Measurements from ENCODE around the gene SASH1.

DNA sequence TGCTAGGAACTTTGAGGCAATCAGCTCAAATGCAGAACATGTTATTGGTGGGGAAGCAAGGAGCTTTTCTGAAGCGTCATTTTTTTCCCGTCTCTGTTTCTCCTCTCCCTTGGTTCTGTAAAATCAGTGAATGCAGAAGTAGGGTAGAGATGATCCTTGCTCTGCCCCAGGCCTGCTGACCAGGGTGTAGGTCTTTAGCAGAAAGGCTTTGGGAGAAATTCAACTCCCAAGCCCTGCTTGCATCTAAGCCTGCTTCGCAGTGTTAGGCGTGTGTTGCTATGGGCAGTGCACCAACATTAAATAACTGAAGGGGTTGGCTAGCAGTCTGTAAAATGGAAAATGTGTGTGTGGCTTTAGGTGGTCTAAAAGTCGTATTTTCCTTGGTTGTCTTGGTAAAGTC, 45.9 kb downstream of the SASH1 start:
- TF ChIP-seq, protein P1, sequence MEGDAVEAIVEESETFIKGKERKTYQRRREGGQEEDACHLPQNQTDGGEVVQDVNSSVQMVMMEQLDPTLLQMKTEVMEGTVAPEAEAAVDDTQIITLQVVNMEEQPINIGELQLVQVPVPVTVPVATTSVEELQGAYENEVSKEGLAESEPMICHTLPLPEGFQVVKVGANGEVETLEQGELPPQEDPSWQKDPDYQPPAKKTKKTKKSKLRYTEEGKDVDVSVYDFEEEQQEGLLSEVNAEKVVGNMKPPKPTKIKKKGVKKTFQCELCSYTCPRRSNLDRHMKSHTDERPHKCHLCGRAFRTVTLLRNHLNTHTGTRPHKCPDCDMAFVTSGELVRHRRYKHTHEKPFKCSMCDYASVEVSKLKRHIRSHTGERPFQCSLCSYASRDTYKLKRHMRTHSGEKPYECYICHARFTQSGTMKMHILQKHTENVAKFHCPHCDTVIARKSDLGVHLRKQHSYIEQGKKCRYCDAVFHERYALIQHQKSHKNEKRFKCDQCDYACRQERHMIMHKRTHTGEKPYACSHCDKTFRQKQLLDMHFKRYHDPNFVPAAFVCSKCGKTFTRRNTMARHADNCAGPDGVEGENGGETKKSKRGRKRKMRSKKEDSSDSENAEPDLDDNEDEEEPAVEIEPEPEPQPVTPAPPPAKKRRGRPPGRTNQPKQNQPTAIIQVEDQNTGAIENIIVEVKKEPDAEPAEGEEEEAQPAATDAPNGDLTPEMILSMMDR (IDR thresholded peaks at IDR 0.05; ENCODE audit: low read length): no peak
- no peak for TF ChIP-seq EZH2 (optimal IDR thresholded peaks at IDR 0.05; ENCODE audit: low read depth, low read length)
- no peak for TF ChIP-seq EZH2phosphoT487 (IDR thresholded peaks at IDR 0.05; ENCODE audit: low read length)
